ENCODE measurements around the gene ZNF81.

DNA sequence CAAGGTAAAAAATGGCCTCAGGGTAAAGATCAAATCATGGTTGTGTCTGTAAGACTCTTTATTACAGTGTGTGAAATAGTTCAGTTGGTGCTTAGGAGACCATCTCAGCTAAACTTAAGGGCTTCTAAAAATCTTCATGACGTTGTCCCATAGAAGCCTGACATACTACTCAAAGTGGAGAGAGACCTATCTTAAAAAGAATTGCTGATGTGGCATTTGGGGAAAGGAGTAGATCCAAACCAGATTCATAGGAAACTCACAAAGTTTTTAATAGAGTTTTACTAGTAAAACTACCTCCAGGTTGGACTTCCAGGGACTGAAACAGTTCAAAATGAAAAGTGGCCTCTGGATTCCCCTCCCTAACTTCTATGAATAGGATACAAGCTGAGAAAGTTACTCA, 81.6 kb downstream of the ZNF81 start:
- TF ChIP-seq, protein P1, sequence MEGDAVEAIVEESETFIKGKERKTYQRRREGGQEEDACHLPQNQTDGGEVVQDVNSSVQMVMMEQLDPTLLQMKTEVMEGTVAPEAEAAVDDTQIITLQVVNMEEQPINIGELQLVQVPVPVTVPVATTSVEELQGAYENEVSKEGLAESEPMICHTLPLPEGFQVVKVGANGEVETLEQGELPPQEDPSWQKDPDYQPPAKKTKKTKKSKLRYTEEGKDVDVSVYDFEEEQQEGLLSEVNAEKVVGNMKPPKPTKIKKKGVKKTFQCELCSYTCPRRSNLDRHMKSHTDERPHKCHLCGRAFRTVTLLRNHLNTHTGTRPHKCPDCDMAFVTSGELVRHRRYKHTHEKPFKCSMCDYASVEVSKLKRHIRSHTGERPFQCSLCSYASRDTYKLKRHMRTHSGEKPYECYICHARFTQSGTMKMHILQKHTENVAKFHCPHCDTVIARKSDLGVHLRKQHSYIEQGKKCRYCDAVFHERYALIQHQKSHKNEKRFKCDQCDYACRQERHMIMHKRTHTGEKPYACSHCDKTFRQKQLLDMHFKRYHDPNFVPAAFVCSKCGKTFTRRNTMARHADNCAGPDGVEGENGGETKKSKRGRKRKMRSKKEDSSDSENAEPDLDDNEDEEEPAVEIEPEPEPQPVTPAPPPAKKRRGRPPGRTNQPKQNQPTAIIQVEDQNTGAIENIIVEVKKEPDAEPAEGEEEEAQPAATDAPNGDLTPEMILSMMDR (IDR thresholded peaks at IDR 0.05; ENCODE audit: borderline replicate concordance, extremely low read depth, low read length, poor library complexity, severe bottlenecking) = no peak
- TF ChIP-seq EZH2 (IDR thresholded peaks at IDR 0.05; ENCODE audit: borderline replicate concordance, low read depth, low read length, severe bottlenecking) = no peak

Measured in DND-41 (cell line).